ENCODE measurements around the gene PPARD.

DNA sequence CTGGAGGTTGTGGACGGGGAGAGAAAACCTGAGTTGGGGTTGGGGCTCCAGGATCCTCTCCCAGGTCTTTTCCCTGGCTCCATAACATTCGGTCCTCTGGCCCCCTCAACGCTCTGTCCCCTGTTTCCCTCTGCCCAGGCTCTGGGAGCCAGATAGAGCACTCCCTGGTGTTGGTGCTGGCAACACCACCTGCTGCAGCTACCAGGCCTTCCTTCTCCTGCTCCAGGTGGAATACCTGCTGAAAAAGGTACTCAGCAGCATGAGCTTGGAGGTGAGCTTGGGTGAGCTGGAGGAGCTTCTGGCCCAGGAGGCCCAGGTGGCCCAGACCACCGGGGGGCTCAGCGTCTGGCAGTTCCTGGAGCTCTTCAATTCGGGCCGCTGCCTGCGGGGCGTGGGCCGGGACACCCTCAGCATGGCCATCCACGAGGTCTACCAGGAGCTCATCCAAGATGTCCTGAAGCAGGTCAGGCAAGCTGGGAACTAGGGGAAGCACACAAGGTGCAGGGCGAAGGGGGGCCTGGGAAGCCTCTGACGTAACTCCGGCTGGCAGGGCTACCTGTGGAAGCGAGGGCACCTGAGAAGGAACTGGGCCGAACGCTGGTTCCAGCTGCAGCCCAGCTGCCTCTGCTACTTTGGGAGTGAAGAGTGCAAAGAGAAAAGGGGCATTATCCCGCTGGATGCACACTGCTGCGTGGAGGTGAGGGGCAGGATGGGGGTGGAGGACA lies 30.1 kb upstream of the PPARD start:
- TF ChIP-seq, protein P1, sequence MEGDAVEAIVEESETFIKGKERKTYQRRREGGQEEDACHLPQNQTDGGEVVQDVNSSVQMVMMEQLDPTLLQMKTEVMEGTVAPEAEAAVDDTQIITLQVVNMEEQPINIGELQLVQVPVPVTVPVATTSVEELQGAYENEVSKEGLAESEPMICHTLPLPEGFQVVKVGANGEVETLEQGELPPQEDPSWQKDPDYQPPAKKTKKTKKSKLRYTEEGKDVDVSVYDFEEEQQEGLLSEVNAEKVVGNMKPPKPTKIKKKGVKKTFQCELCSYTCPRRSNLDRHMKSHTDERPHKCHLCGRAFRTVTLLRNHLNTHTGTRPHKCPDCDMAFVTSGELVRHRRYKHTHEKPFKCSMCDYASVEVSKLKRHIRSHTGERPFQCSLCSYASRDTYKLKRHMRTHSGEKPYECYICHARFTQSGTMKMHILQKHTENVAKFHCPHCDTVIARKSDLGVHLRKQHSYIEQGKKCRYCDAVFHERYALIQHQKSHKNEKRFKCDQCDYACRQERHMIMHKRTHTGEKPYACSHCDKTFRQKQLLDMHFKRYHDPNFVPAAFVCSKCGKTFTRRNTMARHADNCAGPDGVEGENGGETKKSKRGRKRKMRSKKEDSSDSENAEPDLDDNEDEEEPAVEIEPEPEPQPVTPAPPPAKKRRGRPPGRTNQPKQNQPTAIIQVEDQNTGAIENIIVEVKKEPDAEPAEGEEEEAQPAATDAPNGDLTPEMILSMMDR (IDR thresholded peaks at IDR 0.05; ENCODE audit: poor library complexity), result no peak
- no peak for TF ChIP-seq EZH2 (IDR thresholded peaks at IDR 0.05; ENCODE audit: borderline replicate concordance)
